Medulla oblongata (tissue), 1 donor: ENCODE data around the gene KLHL6.
A peak's percentile ranks its signal among the peaks of the same experiment; 100 is the strongest.
"Not testable (repeated sequence)": the region's sequence is repeated elsewhere in the genome, so short reads cannot be mapped to it uniquely, and the experiment has no call there.

Source experiments
- DNase-seq: peaks from one replicate; pipeline ENCODE4 v3.0.0-alpha.2; 2015; ENCODE audit errors: extremely low spot score

The KLHL6 gene

DNA sequence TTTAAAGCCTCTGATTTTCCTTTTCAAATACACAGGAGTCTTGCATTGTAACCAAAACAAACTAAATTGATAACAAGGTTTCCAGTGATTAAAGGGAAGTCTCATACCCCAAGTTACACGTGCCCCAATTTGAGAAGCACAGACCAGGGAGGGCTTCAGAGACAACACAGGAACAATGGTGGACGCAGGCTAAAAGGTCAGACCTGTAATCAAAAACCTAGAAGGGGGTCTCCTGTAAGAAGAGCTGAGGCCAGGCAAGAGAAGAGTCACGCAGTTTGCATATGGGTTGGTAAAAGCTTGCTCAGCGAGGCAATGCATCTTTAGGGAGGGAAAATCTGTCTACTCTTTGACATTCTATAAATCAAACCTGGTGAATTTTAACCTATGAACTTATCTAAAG lies 68.5 kb downstream of the KLHL6 start:
- no peak for DNase-seq

DNA sequence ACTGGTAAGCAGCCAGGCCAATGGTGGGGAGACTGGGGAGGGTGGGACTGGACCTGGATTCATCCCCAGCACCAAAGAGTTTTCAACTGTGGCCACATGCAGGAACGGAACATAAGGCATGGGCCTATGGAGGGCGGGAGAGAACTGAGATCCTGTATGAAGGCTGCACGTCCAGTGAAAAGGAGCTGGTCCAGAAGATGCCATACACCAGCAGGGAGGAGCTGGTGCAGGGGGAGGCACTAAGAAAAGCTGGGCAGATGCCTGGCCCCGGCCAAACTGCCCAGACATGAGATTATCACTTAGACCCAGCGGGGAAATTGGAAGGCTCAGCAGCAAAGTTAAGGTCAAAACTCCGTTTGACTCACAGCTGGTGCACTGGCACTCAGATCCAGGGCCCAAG lies 69.0 kb downstream of the KLHL6 start:
- DNase-seq, result no peak

- DNase-seq, result no peak
Observed at GRCh38 chr3:183485585-183485984, 69.9 kb downstream of the KLHL6 start.

GRCh38 chr3:183485093-183485492 lies 70.4 kb downstream of the KLHL6 start:
- no peak for DNase-seq

- DNase-seq, result no peak
Observed at GRCh38 chr3:183484431-183485075, 71.0 kb downstream of the KLHL6 start.

- no peak for DNase-seq
Observed at GRCh38 chr3:183481582-183481981, 73.9 kb downstream of the KLHL6 start.

GRCh38 chr3:183478501-183478900 lies 77.0 kb downstream of the KLHL6 start:
- no peak for DNase-seq

DNA sequence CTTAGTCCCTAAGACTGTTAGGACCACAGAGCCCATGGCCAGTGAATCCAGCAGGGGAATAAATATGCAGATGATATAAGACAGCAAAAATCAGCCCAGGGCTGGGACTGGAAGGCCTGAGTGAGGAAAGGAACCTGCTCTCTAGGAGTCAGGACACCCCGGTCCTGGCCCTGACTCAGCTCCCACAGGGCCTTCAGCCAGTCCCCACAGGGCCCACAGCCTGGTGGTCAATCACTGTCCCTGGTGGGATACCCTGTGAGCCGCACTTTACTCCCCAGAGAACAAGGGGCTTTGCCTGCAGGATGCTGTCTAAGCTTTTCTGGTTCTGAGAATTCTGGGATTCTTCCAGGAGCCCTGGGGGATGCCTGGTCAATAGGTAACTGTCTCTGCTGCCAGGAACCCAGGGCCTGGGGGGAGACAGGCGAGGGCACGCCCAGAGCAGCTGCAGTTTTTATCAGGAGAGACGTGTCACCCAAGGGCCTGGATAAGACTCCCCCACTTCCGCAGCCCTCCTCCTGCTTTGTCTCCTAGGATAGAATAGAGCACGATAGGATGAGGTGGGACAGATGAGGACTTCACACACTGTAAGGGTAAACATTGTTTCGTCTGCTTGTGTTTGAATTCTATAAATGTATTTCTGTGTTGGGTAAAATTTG lies 77.6 kb downstream of the KLHL6 start:
- no peak for DNase-seq

GRCh38 chr3:183475764-183476162 lies 79.7 kb downstream of the KLHL6 start:
- DNase-seq, result not testable (repeated sequence)

DNA sequence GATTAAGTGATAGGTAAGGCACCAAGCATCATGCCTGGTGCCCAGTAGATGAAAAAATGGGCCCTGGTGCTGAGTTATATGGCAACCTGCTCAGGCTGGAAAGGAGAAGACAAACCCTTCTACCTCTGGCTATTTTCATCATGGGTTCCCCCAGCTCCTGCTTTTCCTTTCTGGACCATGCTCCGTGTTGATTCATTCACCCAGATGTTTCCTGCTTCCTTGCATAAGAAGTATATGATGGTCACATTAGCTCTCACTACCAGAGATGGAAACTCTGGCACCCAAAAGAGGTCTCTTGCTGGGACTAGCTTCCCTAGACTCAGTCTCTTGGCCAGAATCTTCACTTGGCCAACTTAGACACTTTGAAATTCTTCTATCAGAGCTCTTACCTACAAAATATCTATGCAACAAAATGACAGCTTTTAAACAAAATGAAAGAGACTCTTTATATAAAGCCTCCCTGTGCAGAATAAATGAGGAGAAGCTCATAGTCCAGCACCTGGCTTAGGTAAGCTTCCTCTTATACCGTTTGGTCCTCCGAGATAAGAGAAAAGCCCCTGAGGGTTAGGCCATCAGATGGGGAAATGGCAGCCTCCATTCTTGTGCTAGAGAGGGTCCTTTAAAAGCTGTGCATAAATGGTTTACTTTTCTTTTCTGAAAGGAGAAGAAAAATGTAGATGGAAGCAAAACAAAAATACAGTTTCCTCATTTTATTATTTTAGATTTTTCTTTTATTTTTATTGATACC lies 80.3 kb downstream of the KLHL6 start:
- DNase-seq, result no peak

- no peak for DNase-seq
Observed at GRCh38 chr3:183473969-183474368, 81.5 kb downstream of the KLHL6 start.

- DNase-seq, result no peak
Observed at GRCh38 chr3:183472155-183472554, 83.4 kb downstream of the KLHL6 start.

DNA sequence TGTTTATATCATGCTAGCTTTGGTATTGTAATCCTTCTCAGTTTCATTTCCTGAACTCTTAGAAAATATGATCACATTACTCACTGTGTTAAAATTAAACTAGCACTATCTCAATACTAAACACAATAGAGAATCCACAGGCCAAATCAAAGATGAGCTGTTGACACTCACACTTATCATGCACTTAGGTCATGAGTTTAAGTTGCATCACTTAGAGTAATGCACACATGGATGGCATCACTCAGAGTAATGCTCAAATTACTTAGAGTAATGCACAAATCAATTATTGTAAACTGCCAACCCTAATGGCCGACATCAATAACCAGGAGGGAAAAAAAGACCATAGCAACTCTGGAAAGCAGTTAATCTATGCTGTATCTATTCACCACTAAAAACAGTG lies 87.1 kb downstream of the KLHL6 start:
- no peak for DNase-seq

- no peak for DNase-seq
Observed at GRCh38 chr3:183466575-183466974, 88.9 kb downstream of the KLHL6 start.

- DNase-seq, result not testable (repeated sequence)
Observed at GRCh38 chr3:183465710-183466109, 89.8 kb downstream of the KLHL6 start.

GRCh38 chr3:183464480-183464879 lies 91.0 kb downstream of the KLHL6 start:
- DNase-seq, result no peak

DNA sequence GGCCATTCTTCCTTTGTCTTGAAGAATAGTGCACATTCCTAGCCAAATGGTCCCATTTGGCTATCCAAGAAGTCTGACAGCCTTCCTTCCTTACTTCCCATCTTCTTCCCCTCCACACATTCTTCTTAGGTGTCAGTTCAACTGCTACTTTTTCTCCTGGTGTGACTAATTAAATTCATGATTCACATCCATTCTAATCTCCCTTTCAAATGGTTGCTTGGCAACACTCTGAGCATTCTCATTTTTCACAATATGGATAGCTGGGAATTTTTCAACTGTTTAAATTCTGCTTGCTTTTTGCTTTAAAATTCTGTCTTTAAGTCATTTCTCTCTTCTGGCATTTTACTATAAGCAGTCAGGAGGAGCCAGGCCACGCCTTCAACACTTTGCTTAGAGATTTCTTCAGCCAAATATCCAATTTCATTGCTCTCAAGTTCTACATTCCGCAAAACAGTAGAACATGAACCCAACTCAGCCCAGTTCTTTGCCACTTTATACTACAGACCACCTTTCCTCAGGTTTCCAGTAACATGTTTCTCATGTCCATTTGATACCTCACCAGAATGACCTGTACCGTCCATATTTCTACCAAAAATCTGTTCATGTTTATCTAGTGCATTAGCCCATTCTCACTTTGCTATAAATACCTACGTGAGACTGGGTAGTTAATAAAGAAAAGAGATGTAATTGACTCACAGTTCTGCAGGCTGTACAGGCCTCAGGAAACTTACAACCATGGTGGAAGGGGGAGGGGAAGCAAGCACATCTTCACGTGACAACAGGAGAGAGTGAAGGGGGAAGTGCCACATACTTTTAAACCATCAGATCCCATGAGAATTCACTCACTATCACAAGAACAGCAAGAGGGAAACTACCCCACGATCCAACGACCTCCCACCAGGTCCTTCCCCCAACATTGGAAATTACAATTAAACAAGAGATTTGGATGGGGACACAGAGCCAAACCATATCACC lies 95.1 kb downstream of the KLHL6 start:
- DNase-seq, result no peak

GRCh38 chr3:183455089-183455488 lies 100.4 kb downstream of the KLHL6 start:
- DNase-seq, result peak; percentile 84

- no peak for DNase-seq
Observed at GRCh38 chr3:183454064-183454463, 101.4 kb downstream of the KLHL6 start.

- peak; percentile 26 for DNase-seq
Observed at GRCh38 chr3:183449791-183450190, 105.7 kb downstream of the KLHL6 start.

DNA sequence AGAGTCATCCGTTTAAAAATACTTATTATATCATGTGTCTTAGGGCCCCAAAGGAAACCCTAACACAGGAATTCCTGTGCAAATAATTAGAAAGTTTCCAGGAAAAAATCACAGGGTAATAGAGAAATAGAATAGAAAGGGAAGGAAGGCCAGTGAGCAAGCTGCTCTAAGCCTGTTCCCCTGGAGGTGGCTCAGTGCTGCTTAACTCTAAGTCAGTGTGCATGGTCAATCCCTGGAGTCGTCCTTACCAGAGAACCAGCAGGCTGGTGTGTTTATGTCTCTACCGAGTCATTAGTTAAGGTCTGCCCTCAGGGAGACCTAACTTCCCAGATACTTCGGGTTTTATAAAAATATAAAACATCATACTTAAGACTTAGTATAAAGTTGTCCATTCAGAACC lies 106.1 kb downstream of the KLHL6 start:
- DNase-seq, result peak; percentile 66
